HL-60 (cell line): ENCODE measurements around the gene ZKSCAN4.

Experiments
- DNase-seq, 2 experiments: peaks; one replicate each; pipeline ENCODE4 v3.0.0-alpha.2; 2010 to 2020; ENCODE audit warnings: low read depth in 1 of 2, low spot score in 1 of 2
- H3K27ac ChIP-seq: fragments of 250-450 bp; sonication (Bioruptor Pico); replicated peaks from 2 replicates; pipeline ENCODE4 v1.5.1; 2020; ENCODE audit warnings: mild to moderate bottlenecking, moderate library complexity
- H3K27me3 ChIP-seq: fragments of 250-450 bp; sonication (Bioruptor Pico); 2 replicates; pipeline ENCODE4 v1.5.1; 2021; ENCODE audit warnings: mild to moderate bottlenecking, moderate library complexity; ENCODE audit not compliant: insufficient read depth, poor library complexity, severe bottlenecking
- H3K4me3 ChIP-seq: replicated peaks from 2 replicates; pipeline ENCODE4 v1.5.1; 2011; ENCODE audit warnings: mild to moderate bottlenecking, control low read depth, low read length; ENCODE audit not compliant: insufficient read depth
- GABPA ChIP-seq: IDR thresholded peaks from 2 replicates; pipeline ENCODE4 v1.6.1; 2012; ENCODE audit warnings: low read depth
- POLR2AphosphoS5 ChIP-seq: IDR thresholded peaks from 2 replicates; pipeline ENCODE4 v1.6.1; 2012; ENCODE audit warnings: low read depth
- SPI1 ChIP-seq: IDR thresholded peaks from 2 replicates; pipeline ENCODE4 v1.6.1; 2012; ENCODE audit warnings: low read depth, mild to moderate bottlenecking, borderline replicate concordance
- TF ChIP-seq, protein P1 (sequence below): IDR thresholded peaks from one replicate; pipeline ENCODE4 v1.5.1; 2011; ENCODE audit warnings: low read length, control low read depth, inconsistent platforms; ENCODE audit not compliant: insufficient read depth
- TF ChIP-seq, protein P2 (sequence below): IDR thresholded peaks from 2 replicates; pipeline ENCODE4 v1.6.1; 2012; ENCODE audit warnings: low read depth; ENCODE audit not compliant: insufficient replicate concordance

ZKSCAN4 gene

DNA sequence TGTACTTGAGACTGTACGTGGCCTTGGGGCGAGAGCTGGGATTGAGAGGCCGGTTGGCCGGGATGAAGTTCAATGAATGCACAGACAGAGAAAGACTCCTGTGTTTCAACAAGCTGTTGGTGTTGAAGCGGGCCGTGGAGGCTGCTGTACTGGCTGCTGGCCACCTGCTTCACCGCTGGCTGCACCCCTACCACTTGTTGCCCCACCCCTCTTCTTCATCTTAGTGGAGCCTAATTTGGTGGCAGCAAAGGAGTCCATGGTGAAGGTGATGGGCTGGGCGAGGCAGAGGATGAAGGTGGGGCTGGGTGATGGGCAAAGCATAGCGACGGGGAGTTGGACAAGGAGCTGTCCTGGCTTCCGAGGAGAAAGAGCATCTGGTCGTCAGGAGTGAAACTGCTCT is 34.2 kb downstream of the ZKSCAN4 start:
- Histone ChIP-seq H3K4me3 (no peak overlapping the region), H3K27ac (no peak overlapping the region), H3K27me3 (no peaks in the 10 kb centered on the region)
- TF ChIP-seq, protein P1, sequence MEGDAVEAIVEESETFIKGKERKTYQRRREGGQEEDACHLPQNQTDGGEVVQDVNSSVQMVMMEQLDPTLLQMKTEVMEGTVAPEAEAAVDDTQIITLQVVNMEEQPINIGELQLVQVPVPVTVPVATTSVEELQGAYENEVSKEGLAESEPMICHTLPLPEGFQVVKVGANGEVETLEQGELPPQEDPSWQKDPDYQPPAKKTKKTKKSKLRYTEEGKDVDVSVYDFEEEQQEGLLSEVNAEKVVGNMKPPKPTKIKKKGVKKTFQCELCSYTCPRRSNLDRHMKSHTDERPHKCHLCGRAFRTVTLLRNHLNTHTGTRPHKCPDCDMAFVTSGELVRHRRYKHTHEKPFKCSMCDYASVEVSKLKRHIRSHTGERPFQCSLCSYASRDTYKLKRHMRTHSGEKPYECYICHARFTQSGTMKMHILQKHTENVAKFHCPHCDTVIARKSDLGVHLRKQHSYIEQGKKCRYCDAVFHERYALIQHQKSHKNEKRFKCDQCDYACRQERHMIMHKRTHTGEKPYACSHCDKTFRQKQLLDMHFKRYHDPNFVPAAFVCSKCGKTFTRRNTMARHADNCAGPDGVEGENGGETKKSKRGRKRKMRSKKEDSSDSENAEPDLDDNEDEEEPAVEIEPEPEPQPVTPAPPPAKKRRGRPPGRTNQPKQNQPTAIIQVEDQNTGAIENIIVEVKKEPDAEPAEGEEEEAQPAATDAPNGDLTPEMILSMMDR = no peak
- TF ChIP-seq, protein P2, sequence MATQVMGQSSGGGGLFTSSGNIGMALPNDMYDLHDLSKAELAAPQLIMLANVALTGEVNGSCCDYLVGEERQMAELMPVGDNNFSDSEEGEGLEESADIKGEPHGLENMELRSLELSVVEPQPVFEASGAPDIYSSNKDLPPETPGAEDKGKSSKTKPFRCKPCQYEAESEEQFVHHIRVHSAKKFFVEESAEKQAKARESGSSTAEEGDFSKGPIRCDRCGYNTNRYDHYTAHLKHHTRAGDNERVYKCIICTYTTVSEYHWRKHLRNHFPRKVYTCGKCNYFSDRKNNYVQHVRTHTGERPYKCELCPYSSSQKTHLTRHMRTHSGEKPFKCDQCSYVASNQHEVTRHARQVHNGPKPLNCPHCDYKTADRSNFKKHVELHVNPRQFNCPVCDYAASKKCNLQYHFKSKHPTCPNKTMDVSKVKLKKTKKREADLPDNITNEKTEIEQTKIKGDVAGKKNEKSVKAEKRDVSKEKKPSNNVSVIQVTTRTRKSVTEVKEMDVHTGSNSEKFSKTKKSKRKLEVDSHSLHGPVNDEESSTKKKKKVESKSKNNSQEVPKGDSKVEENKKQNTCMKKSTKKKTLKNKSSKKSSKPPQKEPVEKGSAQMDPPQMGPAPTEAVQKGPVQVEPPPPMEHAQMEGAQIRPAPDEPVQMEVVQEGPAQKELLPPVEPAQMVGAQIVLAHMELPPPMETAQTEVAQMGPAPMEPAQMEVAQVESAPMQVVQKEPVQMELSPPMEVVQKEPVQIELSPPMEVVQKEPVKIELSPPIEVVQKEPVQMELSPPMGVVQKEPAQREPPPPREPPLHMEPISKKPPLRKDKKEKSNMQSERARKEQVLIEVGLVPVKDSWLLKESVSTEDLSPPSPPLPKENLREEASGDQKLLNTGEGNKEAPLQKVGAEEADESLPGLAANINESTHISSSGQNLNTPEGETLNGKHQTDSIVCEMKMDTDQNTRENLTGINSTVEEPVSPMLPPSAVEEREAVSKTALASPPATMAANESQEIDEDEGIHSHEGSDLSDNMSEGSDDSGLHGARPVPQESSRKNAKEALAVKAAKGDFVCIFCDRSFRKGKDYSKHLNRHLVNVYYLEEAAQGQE = no peak
- TF ChIP-seq SPI1 = no peak
- no peak for TF ChIP-seq POLR2AphosphoS5
- no peak for TF ChIP-seq GABPA
- DNase-seq = no peak

DNA sequence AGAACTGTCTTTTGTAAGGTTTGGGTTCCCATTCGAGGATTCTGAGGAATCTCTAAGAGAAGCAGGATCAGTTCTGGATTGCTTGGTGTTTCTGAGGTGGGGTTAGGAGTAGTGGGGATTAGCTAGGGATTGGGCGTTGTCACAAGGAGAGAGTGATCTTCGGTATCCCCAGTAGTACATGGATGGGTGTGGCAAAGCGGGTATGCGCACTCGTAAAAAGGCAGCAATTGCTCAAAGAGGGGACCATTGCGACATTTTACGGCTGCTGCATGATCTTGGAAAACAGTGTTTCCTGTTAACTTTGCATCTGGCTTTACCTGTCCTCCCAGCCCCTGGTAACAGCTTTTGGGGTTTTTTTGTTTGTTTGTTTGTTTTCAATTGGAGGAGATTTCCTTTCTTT is 36.6 kb downstream of the ZKSCAN4 start:
- no peak for DNase-seq
- no peaks in the 10 kb centered on the region for H3K27me3 ChIP-seq
- H3K4me3 ChIP-seq = no peak overlapping the region
- no peak overlapping the region for H3K27ac ChIP-seq
- TF ChIP-seq SPI1 = no peak
- TF ChIP-seq, protein P1 = no peak

DNA sequence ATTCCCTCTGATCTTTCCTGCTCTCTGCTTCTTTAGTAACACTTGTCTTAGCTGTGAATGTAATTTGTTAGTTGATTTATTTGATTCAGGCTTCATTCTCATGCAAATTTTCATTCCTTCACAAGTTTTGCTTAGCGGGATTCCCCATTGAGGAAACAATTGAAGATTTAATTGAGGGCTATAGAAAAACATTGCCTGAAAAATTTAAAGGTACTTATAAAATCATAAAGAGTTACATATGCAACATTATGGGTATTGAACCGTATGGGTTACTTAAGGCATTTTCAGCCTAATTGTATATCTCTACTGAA is 38.9 kb downstream of the ZKSCAN4 start:
- Histone ChIP-seq H3K27me3 (no peaks in the 10 kb centered on the region), H3K4me3 (no peak overlapping the region; the same call in 1 of the 2 replicates), H3K27ac (no peak overlapping the region)
- TF ChIP-seq POLR2AphosphoS5 (no peak), GABPA (no peak), SPI1 (no peak)
- TF ChIP-seq, protein P2 = no peak
- TF ChIP-seq, protein P1 = no peak
- DNase-seq = no peak

DNA sequence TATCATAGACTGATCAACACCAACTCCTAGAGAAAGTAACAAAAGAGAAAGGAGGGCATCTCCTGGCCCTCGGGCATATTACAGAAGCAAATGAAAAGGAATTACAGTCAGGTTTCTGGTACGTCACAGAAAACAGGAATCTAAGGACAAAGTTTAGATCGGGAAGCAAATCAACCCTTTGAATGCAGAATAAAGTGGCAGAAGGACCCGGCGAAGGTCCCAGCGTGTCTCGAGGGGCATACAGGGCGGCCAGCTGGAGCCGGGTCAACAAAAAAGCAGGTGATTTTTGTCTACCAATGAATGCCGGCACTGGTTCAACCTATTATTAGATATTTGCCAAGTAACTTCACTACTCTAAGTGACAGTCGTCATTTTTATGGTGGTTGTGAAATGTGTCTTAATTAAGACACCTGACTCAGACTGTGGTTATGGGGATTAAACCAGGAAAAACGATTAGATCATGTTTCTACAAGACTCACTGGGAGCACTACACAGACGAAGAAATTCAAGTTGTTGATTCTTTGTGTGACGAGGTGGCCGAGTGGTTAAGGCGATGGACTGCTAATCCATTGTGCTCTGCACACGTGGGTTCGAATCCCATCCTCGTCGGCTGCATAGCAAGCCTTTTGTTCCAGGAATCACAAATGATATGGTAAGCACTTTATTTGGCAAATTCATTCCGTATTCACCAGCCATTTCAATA is 39.4 kb downstream of the ZKSCAN4 start:
- Histone ChIP-seq H3K4me3 (peak overlapping the region; percentile 47), H3K27ac (peak overlapping the region; percentile 30), H3K27me3 (no peaks in the 10 kb centered on the region)
- TF ChIP-seq, protein P1 = no peak
- TF ChIP-seq, protein P2 = no peak
- TF ChIP-seq SPI1 = no peak
- TF ChIP-seq GABPA = no peak
- no peak for TF ChIP-seq POLR2AphosphoS5
- peak; percentile 52 to 68 for DNase-seq
